Endothelial cell of umbilical vein (primary cell): ENCODE measurements around the gene EGFL6. TPM values are rescaled to one million over a fixed set of nuclear protein-coding genes. Genes with fewer than 3 reads are reported as not detected.

Source experiments
- BruUV-seq: library from RNA; stranded (reverse); fragments of 400-500 nt; replicated peaks from 2 replicates; lab custom pipeline; 2021; lab: Mats Ljungman, UMichigan
- CTCF ChIA-PET: fragments of 300-600, 350-600 bp; sonication (Branson Sonifier 250); formaldehyde crosslinking; loops from one replicate; lab custom pipeline; 2021; ENCODE audit warnings: antibody characterized with exemption, inconsistent platforms; lab: Charles Lee
- POLR2A ChIA-PET: fragments of 300-600, 350-600 bp; sonication (Branson Sonifier 250); formaldehyde crosslinking; loops from one replicate; lab custom pipeline; 2021; ENCODE audit warnings: antibody characterized with exemption, inconsistent platforms; lab: Charles Lee
- DNase-seq: peaks from one replicate; pipeline ENCODE4 v3.0.0-alpha.2; 2011; ENCODE audit warnings: low read depth, low spot score
- FAIRE-seq: peaks from 2 replicates; lab custom pipeline; 2011; peaks lifted over from hg19 to GRCh38; lab: Jason Lieb, UNC
- H2AFZ ChIP-seq: 2 replicates; pipeline ENCODE4 v1.6.0; 2012; ENCODE audit warnings: low read depth, low read length, control low read depth, inconsistent platforms
- H3K27ac ChIP-seq: 2 replicates; pipeline ENCODE4 v1.5.1; 2011; ENCODE audit warnings: low read depth, mild to moderate bottlenecking, control low read depth, low read length, moderate library complexity; ENCODE audit not compliant: insufficient read depth
- H3K27me3 ChIP-seq, 2 experiments: 2 replicates each; pipeline versions ENCODE4 v1.6.0 to v1.6.1; 2011; ENCODE audit warnings: low read length in 2 of 2, mixed read lengths in 1 of 2; ENCODE audit not compliant: control insufficient read depth in 2 of 2, insufficient read depth in 2 of 2
- H3K36me3 ChIP-seq, 2 experiments: 2 replicates in 1 of 2; 3 replicates in 1 of 2; pipeline ENCODE4 v1.5.1; 2011; ENCODE audit warnings: low read length in 2 of 2, mild to moderate bottlenecking in 1 of 2, moderate library complexity in 1 of 2; ENCODE audit not compliant: control insufficient read depth in 2 of 2, insufficient read depth in 2 of 2; ENCODE audit errors: extremely low read depth in 1 of 2
- H3K4me1 ChIP-seq: 3 replicates; pipeline ENCODE4 v1.5.1; 2011; ENCODE audit warnings: mild to moderate bottlenecking, low read length; ENCODE audit not compliant: control insufficient read depth, insufficient read depth; ENCODE audit errors: extremely low read depth
- H3K4me2 ChIP-seq: 2 replicates; pipeline ENCODE4 v1.6.1; 2011; ENCODE audit warnings: low read length, control low read depth, mixed read lengths; ENCODE audit not compliant: insufficient read depth
- H3K4me3 ChIP-seq, 3 experiments: fragments of 200-600 bp in 1 of 3; sonication (generic), shearing (Covaris generic) in 1 of 3; replicated peaks in 1 of 3; 2 replicates each; pipeline ENCODE4 v1.5.1; 2011 to 2016; ENCODE audit warnings: control low read depth in 3 of 3, low read length in 3 of 3, mild to moderate bottlenecking in 2 of 3, inconsistent platforms in 1 of 3, low read depth in 1 of 3, moderate library complexity in 1 of 3; ENCODE audit not compliant: insufficient read depth in 1 of 3
- H3K79me2 ChIP-seq: 2 replicates; pipeline ENCODE4 v1.6.0; 2012; ENCODE audit warnings: low read length, inconsistent platforms; ENCODE audit not compliant: control insufficient read depth, insufficient read depth
- H3K9ac ChIP-seq: replicated peaks from 2 replicates; pipeline ENCODE3; 2011; ENCODE audit warnings: low read length, control low read depth; ENCODE audit not compliant: insufficient read depth; ENCODE audit errors: extremely low read depth
- H3K9me1 ChIP-seq: replicated peaks from 3 replicates; pipeline ENCODE4 v1.6.0; 2011; ENCODE audit warnings: mild to moderate bottlenecking, low read length; ENCODE audit not compliant: control insufficient read depth, insufficient read depth; ENCODE audit errors: extremely low read depth
- H3K9me3 ChIP-seq: replicated peaks from 2 replicates; pipeline ENCODE4 v1.5.1; 2012; ENCODE audit warnings: low read length, inconsistent platforms; ENCODE audit not compliant: control insufficient read depth, insufficient read depth
- H4K20me1 ChIP-seq: replicated peaks from 2 replicates; pipeline ENCODE3; 2011; ENCODE audit warnings: mild to moderate bottlenecking, low read length; ENCODE audit not compliant: control insufficient read depth, insufficient read depth; ENCODE audit errors: extremely low read depth
- CTCF ChIP-seq, 2 donors: IDR thresholded peaks; 1 replicate in 1 of 2; 2 replicates in 1 of 2; pipeline ENCODE4 v1.5.1; 2011; ENCODE audit warnings: low read length in 2 of 2, mild to moderate bottlenecking in 2 of 2, moderate library complexity in 2 of 2, control low read depth in 1 of 2, inconsistent platforms in 1 of 2, low read depth in 1 of 2; ENCODE audit not compliant: insufficient read depth in 1 of 2; ENCODE audit errors: extremely low read depth in 1 of 2
- EZH2 ChIP-seq: IDR thresholded peaks from 2 replicates; pipeline ENCODE4 v1.6.1; 2012; ENCODE audit warnings: borderline replicate concordance, low read depth, mild to moderate bottlenecking, moderate library complexity, low read length, inconsistent platforms; ENCODE audit not compliant: severe bottlenecking
- FOS ChIP-seq: IDR thresholded peaks from 2 replicates; pipeline ENCODE4 v1.6.1; 2011; ENCODE audit warnings: mild to moderate bottlenecking, low read length, moderate library complexity, borderline replicate concordance; ENCODE audit not compliant: insufficient read depth
- GATA2 ChIP-seq: IDR thresholded peaks from 2 replicates; pipeline ENCODE4 v1.7.0; 2011; ENCODE audit warnings: low read depth, mild to moderate bottlenecking, moderate library complexity, mixed read lengths, low read length; ENCODE audit not compliant: insufficient read length, insufficient read depth
- JUN ChIP-seq: IDR thresholded peaks from 2 replicates; pipeline ENCODE4 v1.6.1; 2011; ENCODE audit warnings: borderline replicate concordance, low read depth; ENCODE audit not compliant: insufficient read length, insufficient read depth
- MAX ChIP-seq: IDR thresholded peaks from 2 replicates; pipeline ENCODE4 v1.6.1; 2011; ENCODE audit not compliant: insufficient read depth, insufficient read length
- MYC ChIP-seq: IDR thresholded peaks from one replicate; pipeline ENCODE4 v1.6.1; 2011; ENCODE audit warnings: mild to moderate bottlenecking, low read depth, low read length
- POLR2A ChIP-seq: IDR thresholded peaks from 2 replicates; pipeline ENCODE4 v1.6.1; 2012; ENCODE audit warnings: low read depth, mild to moderate bottlenecking, control low read depth, low read length
- POLR2AphosphoS5 ChIP-seq: IDR thresholded peaks from 2 replicates; pipeline ENCODE4 v1.6.1; 2012; ENCODE audit warnings: low read depth, mild to moderate bottlenecking, control low read depth, low read length, moderate library complexity; ENCODE audit not compliant: insufficient read depth
- dilution Hi-C: fragments of 300-500 bp; cut with MboI; formaldehyde crosslinking; loops from one replicate; pipeline ENCODE4 v1.15.0; 2019; ENCODE audit warnings: low sequenced_read_pairs; ENCODE audit not compliant: extremely low pct_ligation_motif_present
- intact Hi-C: fragments of 100-400 bp; cut with micrococcal nuclease; formaldehyde crosslinking; loops from one replicate; pipeline ENCODE4 v1.10.0; 2022
- polyA plus RNA-seq, 4 experiments: library from polyadenylated mRNA; depleted of rRNA in 3 of 4; stranded (reverse) in 3 of 4; unstranded in 1 of 4; fragments of >200 nt; gene quantifications; 2 replicates each; pipeline versions ENCODE4 v1.2.1 to v1.2.3, GENCODE V29; 2011 to 2012; ENCODE audit warnings: missing spikeins in 1 of 4
- total RNA-seq: library from RNA; stranded (reverse); gene quantifications from 2 replicates; pipeline ENCODE4 v1.2.3, GENCODE V29; 2021

EGFL6 gene
- total and polyA plus RNA-seq, 2 donors (not counting 3 experiments of a cell fraction or from before 2014, with no cell fraction given): not detected

- Histone ChIP-seq H3K27me3 (peaks cover 0 to 1% of the 10 kb centered on the region in 2 experiments), H3K4me3 (no peak overlapping the region), H3K9me3 (no peaks in the 10 kb centered on the region), H4K20me1 (no peaks in the 10 kb centered on the region), H3K9ac (no peak overlapping the region), H3K4me2 (no peak overlapping the region), H3K4me1 (no peaks in the 10 kb centered on the region), H3K9me1 (no peaks in the 10 kb centered on the region), H3K27ac (no peak overlapping the region), H3K36me3 (no peaks in the 10 kb centered on the region), H2AFZ (no peak overlapping the region), H3K79me2 (no peaks in the 10 kb centered on the region)
- no TSS peak for BruUV-seq
- CTCF ChIA-PET: no interaction called here
- FAIRE-seq (no peak), DNase-seq (no peak)
- TF ChIP-seq EZH2 (no peak), POLR2A (no peak), POLR2AphosphoS5 (no peak), JUN (no peak), MYC (no peak), CTCF (IDR thresholded peaks at IDR 0.05; ENCODE audit: extremely low read depth in 1 of 2, insufficient read depth in 1 of 2, low read depth in 1 of 2, low read length in 2 of 2) (no peak), GATA2 (no peak), FOS (no peak), MAX (no peak)
- intact Hi-C loops (no loop called here), dilution Hi-C loops (no loop called here)
- POLR2A ChIA-PET: no interaction called here
These were observed 23.7 kb upstream of the EGFL6 start for GRCh38 chrX:13545726-13546125.
